ENCODE results near the gene BAZ2B.
"Not testable (repeated sequence)": the region's sequence is repeated elsewhere in the genome, so short reads cannot be mapped to it uniquely, and the experiment has no call there.

The BAZ2B gene

GRCh38 chr2:159616286-159616701 is at the start of gene BAZ2B:
BAZ2B (minus strand) TSS chr2:159616548; CDS start chr2:159478719, 137,829 bp downstream.
- peak; percentile 67 for DNase-seq

GRCh38 chr2:159661286-159661685 is 44.9 kb upstream of the BAZ2B start:
- DNase-seq, result no peak

GRCh38 chr2:159658881-159659873 is 42.8 kb upstream of the BAZ2B start:
- no peak for DNase-seq

GRCh38 chr2:159653962-159654361 is 37.6 kb upstream of the BAZ2B start:
- DNase-seq, result no peak

GRCh38 chr2:159651884-159652283 is 35.5 kb upstream of the BAZ2B start:
- DNase-seq, result no peak

- no peak for DNase-seq
These were observed 34.2 kb upstream of the BAZ2B start for GRCh38 chr2:159650574-159650973.

- no peak for DNase-seq
These were observed 32.3 kb upstream of the BAZ2B start for GRCh38 chr2:159648643-159649042.

GRCh38 chr2:159647667-159648066 is 31.3 kb upstream of the BAZ2B start:
- DNase-seq, result no peak

GRCh38 chr2:159640176-159640575 is 23.8 kb upstream of the BAZ2B start:
- no peak for DNase-seq

GRCh38 chr2:159639712-159640111 is 23.4 kb upstream of the BAZ2B start:
- no peak for DNase-seq

- DNase-seq, result no peak
These were observed 22.7 kb upstream of the BAZ2B start for GRCh38 chr2:159639071-159639470.

GRCh38 chr2:159637988-159638501 is 21.7 kb upstream of the BAZ2B start:
- no peak for DNase-seq

GRCh38 chr2:159637240-159637639 is 20.9 kb upstream of the BAZ2B start:
- DNase-seq, result no peak

- no peak for DNase-seq
These were observed 18.9 kb upstream of the BAZ2B start for GRCh38 chr2:159635006-159635789.

- DNase-seq, result no peak
These were observed 16.9 kb upstream of the BAZ2B start for GRCh38 chr2:159633219-159633618.

GRCh38 chr2:159625628-159626027 is 9.3 kb upstream of the BAZ2B start:
- not testable (repeated sequence) for DNase-seq

- DNase-seq, result no peak
These were observed 7.1 kb upstream of the BAZ2B start for GRCh38 chr2:159623436-159623835.

GRCh38 chr2:159622966-159623365 is 6.6 kb upstream of the BAZ2B start:
- no peak for DNase-seq

GRCh38 chr2:159620796-159621195 is 4.4 kb upstream of the BAZ2B start:
- DNase-seq, result no peak

GRCh38 chr2:159617646-159618045 is 1.3 kb upstream of the BAZ2B start:
- peak; percentile 39 for DNase-seq

GRCh38 chr2:159617100-159617499 is 752 bp upstream of the BAZ2B start:
- no peak for DNase-seq

GRCh38 chr2:159615367-159616285 is 722 bp downstream of the BAZ2B start:
- peak; percentile 86 for DNase-seq
